WTC11 (cell line): ENCODE measurements around the gene MYO5B. TPM values are rescaled to one million over a fixed set of nuclear protein-coding genes. Genes with fewer than 3 reads are reported as not detected.

Source experiments
- ATAC-seq: fragments of 200-7000 bp; cut with Tn5 transposase; 2 replicates; pipeline ENCODE4 v1.10.0; 2021; ENCODE audit warnings: mild to moderate bottlenecking, moderate library complexity
- CTCF ChIA-PET: fragments of 300-600 bp; sonication (Branson Sonifier 250); formaldehyde crosslinking; loops from one replicate; lab custom pipeline; 2021; ENCODE audit warnings: antibody characterized with exemption; lab: Charles Lee
- POLR2A ChIA-PET: fragments of 350-600 bp; sonication (Branson Sonifier 250); formaldehyde crosslinking; loops from one replicate; lab custom pipeline; 2021; ENCODE audit warnings: antibody characterized with exemption; lab: Charles Lee
- DNase-seq: peaks from one replicate; pipeline ENCODE4 v3.0.0; 2021; ENCODE audit warnings: low spot score
- H3K27ac Mint-ChIP-seq: 2 replicates; pipeline ENCODE4 v1.8.0; 2021; ENCODE audit warnings: mixed read lengths
- H3K27me3 Mint-ChIP-seq: 2 replicates; pipeline ENCODE4 v1.8.0; 2021; ENCODE audit warnings: low read depth, mild to moderate bottlenecking, moderate library complexity, mixed read lengths
- H3K36me3 Mint-ChIP-seq: 2 replicates; pipeline ENCODE4 v1.8.0; 2021; ENCODE audit warnings: mixed read lengths
- H3K4me1 Mint-ChIP-seq: 2 replicates; pipeline ENCODE4 v1.8.0; 2022; ENCODE audit warnings: mixed read lengths
- H3K4me3 Mint-ChIP-seq: 2 replicates; pipeline ENCODE4 v1.8.0; 2021; ENCODE audit warnings: mild to moderate bottlenecking, moderate library complexity, mixed read lengths
- H3K9me3 Mint-ChIP-seq: 2 replicates; pipeline ENCODE4 v1.8.0; 2021; ENCODE audit warnings: mixed read lengths
- AR ChIP-seq: fragments of 250-450 bp; sonication (Bioruptor Pico); IDR thresholded peaks from 2 replicates; pipeline ENCODE4 v1.9.0; 2021; ENCODE audit warnings: mild to moderate bottlenecking
- ATF3 ChIP-seq: sonication (generic); formaldehyde crosslinking; conservative IDR thresholded peaks from 2 replicates; pipeline ENCODE4 v1.8.1; 2022; ENCODE audit warnings: mild to moderate bottlenecking, missing genetic modification reagents
- ATF6 ChIP-seq: sonication (generic); formaldehyde crosslinking; IDR thresholded peaks from 2 replicates; pipeline ENCODE4 v1.8.1; 2023; ENCODE audit warnings: mild to moderate bottlenecking, missing genetic modification reagents
- CDX4 ChIP-seq: fragments of 250-450 bp; sonication (Bioruptor Pico); IDR thresholded peaks from 2 replicates; pipeline ENCODE4 v1.9.0; 2021; ENCODE audit warnings: moderate library complexity, mild to moderate bottlenecking, inconsistent platforms, borderline replicate concordance
- FOXJ3 ChIP-seq: sonication (generic); formaldehyde crosslinking; IDR thresholded peaks from 2 replicates; pipeline ENCODE4 v1.9.0; 2021; ENCODE audit warnings: missing genetic modification reagents, mild to moderate bottlenecking, borderline replicate concordance
- MAX ChIP-seq: sonication (generic); formaldehyde crosslinking; IDR thresholded peaks from 2 replicates; pipeline ENCODE4 v1.8.0; 2022; ENCODE audit warnings: mild to moderate bottlenecking, missing genetic modification reagents
- MLX ChIP-seq: sonication (generic); formaldehyde crosslinking; IDR thresholded peaks from 2 replicates; pipeline ENCODE4 v1.8.1; 2023; ENCODE audit warnings: mild to moderate bottlenecking, missing genetic modification reagents, moderate library complexity
- NFATC4 ChIP-seq: fragments of 250-450 bp; sonication (Bioruptor Pico); IDR thresholded peaks from 2 replicates; pipeline ENCODE4 v1.9.0; 2021; ENCODE audit warnings: mild to moderate bottlenecking
- NR1H2 ChIP-seq: sonication (generic); formaldehyde crosslinking; IDR thresholded peaks from 2 replicates; pipeline ENCODE4 v1.9.0; 2021; ENCODE audit warnings: mild to moderate bottlenecking, moderate library complexity, missing genetic modification reagents
- NR2C2 ChIP-seq: sonication (generic); formaldehyde crosslinking; IDR thresholded peaks from 2 replicates; pipeline ENCODE4 v1.8.0; 2022; ENCODE audit warnings: mild to moderate bottlenecking, missing genetic modification reagents
- PRDM15 ChIP-seq: sonication (generic); formaldehyde crosslinking; IDR thresholded peaks from 2 replicates; pipeline ENCODE4 v1.8.0; 2022; ENCODE audit warnings: missing genetic modification reagents
- TP53 ChIP-seq: sonication (generic); formaldehyde crosslinking; IDR thresholded peaks from 2 replicates; pipeline ENCODE4 v1.8.1; 2023; ENCODE audit warnings: mild to moderate bottlenecking, missing genetic modification reagents
- ZBTB21 ChIP-seq: sonication (generic); formaldehyde crosslinking; IDR thresholded peaks from 2 replicates; pipeline ENCODE4 v1.8.1; 2023; ENCODE audit warnings: mild to moderate bottlenecking, missing genetic modification reagents, borderline replicate concordance
- ZBTB43 ChIP-seq: sonication (generic); formaldehyde crosslinking; IDR thresholded peaks from 2 replicates; pipeline ENCODE4 v1.8.1; 2023; ENCODE audit warnings: mild to moderate bottlenecking, missing genetic modification reagents
- ZMAT4 ChIP-seq: fragments of 250-450 bp; sonication (Bioruptor Pico); IDR thresholded peaks from 2 replicates; pipeline ENCODE4 v1.9.0; 2021; ENCODE audit warnings: mild to moderate bottlenecking
- ZNF121 ChIP-seq: sonication (generic); formaldehyde crosslinking; IDR thresholded peaks from 2 replicates; pipeline ENCODE4 v1.8.0; 2023; ENCODE audit warnings: missing genetic modification reagents
- ZNF281 ChIP-seq: sonication (generic); formaldehyde crosslinking; IDR thresholded peaks from 2 replicates; pipeline ENCODE4 v1.8.0; 2023; ENCODE audit warnings: mild to moderate bottlenecking, missing genetic modification reagents
- ZNF396 ChIP-seq: fragments of 250-450 bp; sonication (Bioruptor Pico); IDR thresholded peaks from 2 replicates; pipeline ENCODE4 v1.8.0; 2021; ENCODE audit warnings: mild to moderate bottlenecking, moderate library complexity, borderline replicate concordance
- ZNF512 ChIP-seq: sonication (generic); formaldehyde crosslinking; IDR thresholded peaks from 2 replicates; pipeline ENCODE4 v1.8.1; 2022; ENCODE audit warnings: missing genetic modification reagents, borderline replicate concordance
- ZNF671 ChIP-seq: fragments of 250-450 bp; sonication (Bioruptor Pico); IDR thresholded peaks from 2 replicates; pipeline ENCODE4 v1.8.0; 2021; ENCODE audit warnings: mild to moderate bottlenecking
- total RNA-seq: library from RNA; stranded (reverse); gene quantifications from 3 replicates; pipeline ENCODE4 v1.2.3, GENCODE V29; 2021

Gene MYO5B
- total RNA-seq, 1 experiment from 2014 or later: 8.7 TPM

- peaks cover 18% of the 10 kb centered on the region for H3K4me1 Mint-ChIP-seq
- no peak overlapping the region for H3K4me3 Mint-ChIP-seq
- no peaks in the 10 kb centered on the region for H3K27me3 Mint-ChIP-seq
- ChIA-PET CTCF (no interaction called here), POLR2A (no interaction called here)
- H3K9me3 Mint-ChIP-seq: no peaks in the 10 kb centered on the region
- TF ChIP-seq NR1H2: no peak
- TF ChIP-seq FOXJ3 (CRISPR knock-in tag): no peak
- TF ChIP-seq NR2C2 (CRISPR knock-in tag): no peak
- TF ChIP-seq ZNF512 (CRISPR knock-in tag): no peak
- no peak for TF ChIP-seq MLX (CRISPR knock-in tag)
- TF ChIP-seq ZNF121 (CRISPR knock-in tag): no peak
- TF ChIP-seq CDX4 (CRISPR knock-in tag): no peak
- no peak for TF ChIP-seq ZBTB21
- no peak for TF ChIP-seq ZBTB43 (CRISPR knock-in tag)
- TF ChIP-seq ZMAT4 (CRISPR knock-in tag): no peak
- no peak for TF ChIP-seq PRDM15 (CRISPR knock-in tag)
- TF ChIP-seq ATF3 (CRISPR knock-in tag): no peak
- TF ChIP-seq MAX (CRISPR knock-in tag): no peak
- TF ChIP-seq NFATC4 (CRISPR knock-in tag): no peak
- no peak for TF ChIP-seq ZNF281 (CRISPR knock-in tag)
- no peak for TF ChIP-seq ZNF671 (CRISPR knock-in tag)
- no peak for TF ChIP-seq TP53 (CRISPR knock-in tag)
- no peak for TF ChIP-seq ZNF396 (CRISPR knock-in tag)
- no peak for TF ChIP-seq ATF6
- no peak for TF ChIP-seq AR
- no peaks in the 10 kb centered on the region for H3K36me3 Mint-ChIP-seq
- no peak for DNase-seq
- H3K27ac Mint-ChIP-seq: no peak overlapping the region
- ATAC-seq: no peak
Measured at GRCh38 chr18:49853436-49853835, 341.5 kb downstream of the MYO5B start.
